ENCODE results near the gene LIN54. TPM values are rescaled to one million over a fixed set of nuclear protein-coding genes. Genes with fewer than 3 reads are reported as not detected.

The LIN54 gene
- total RNA-seq, 1 experiment from 2014 or later = 12.7 TPM

DNA sequence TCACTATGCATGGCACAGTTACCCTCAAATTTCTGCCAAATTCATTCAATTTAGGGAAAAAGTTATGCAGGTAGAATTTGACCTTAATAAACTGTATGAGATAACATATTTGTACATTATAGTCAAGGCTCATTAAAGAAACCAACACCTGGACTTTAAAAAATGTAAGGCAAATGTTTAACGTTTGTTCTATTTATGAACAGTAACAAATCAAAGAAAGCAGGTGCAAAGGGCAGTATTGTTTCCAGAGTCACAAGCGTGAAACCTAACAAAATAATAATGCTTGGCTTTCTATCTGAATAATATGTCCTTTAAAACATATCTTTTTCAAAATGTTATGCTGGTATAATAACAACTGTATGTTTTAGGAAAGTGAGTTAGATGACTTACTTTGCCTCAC, 41.2 kb downstream of the LIN54 start:
- TF ChIP-seq ZBTB21 (CRISPR knock-in tag; IDR thresholded peaks at IDR 0.05; ENCODE audit: borderline replicate concordance) = no peak
- no peak for TF ChIP-seq ZNF416 (CRISPR knock-in tag; IDR thresholded peaks at IDR 0.05)
- no peak for TF ChIP-seq TCF7 (CRISPR knock-in tag; IDR thresholded peaks at IDR 0.05; ENCODE audit: low read depth)
- no peak for TF ChIP-seq ETV6 (CRISPR knock-in tag; IDR thresholded peaks at IDR 0.05)
- no peak for TF ChIP-seq NFYB (CRISPR knock-in tag; conservative IDR thresholded peaks at IDR 0.05; ENCODE audit: low read depth)
- no peak for TF ChIP-seq RELA (CRISPR knock-in tag; IDR thresholded peaks at IDR 0.05; ENCODE audit: borderline replicate concordance)
- TF ChIP-seq, protein P1, sequence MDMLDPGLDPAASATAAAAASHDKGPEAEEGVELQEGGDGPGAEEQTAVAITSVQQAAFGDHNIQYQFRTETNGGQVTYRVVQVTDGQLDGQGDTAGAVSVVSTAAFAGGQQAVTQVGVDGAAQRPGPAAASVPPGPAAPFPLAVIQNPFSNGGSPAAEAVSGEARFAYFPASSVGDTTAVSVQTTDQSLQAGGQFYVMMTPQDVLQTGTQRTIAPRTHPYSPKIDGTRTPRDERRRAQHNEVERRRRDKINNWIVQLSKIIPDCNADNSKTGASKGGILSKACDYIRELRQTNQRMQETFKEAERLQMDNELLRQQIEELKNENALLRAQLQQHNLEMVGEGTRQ (CRISPR knock-in tag; IDR thresholded peaks at IDR 0.05) = no peak
- TF ChIP-seq, protein P2, sequence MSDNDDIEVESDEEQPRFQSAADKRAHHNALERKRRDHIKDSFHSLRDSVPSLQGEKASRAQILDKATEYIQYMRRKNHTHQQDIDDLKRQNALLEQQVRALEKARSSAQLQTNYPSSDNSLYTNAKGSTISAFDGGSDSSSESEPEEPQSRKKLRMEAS (CRISPR knock-in tag; IDR thresholded peaks at IDR 0.05) = no peak
- TF ChIP-seq, protein P3, sequence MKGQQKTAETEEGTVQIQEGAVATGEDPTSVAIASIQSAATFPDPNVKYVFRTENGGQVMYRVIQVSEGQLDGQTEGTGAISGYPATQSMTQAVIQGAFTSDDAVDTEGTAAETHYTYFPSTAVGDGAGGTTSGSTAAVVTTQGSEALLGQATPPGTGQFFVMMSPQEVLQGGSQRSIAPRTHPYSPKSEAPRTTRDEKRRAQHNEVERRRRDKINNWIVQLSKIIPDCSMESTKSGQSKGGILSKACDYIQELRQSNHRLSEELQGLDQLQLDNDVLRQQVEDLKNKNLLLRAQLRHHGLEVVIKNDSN (CRISPR knock-in tag; IDR thresholded peaks at IDR 0.05) = no peak
- no peak for TF ChIP-seq SOX15 (CRISPR knock-in tag; IDR thresholded peaks at IDR 0.05)
- no peak for TF ChIP-seq GTF2I (CRISPR knock-in tag; conservative IDR thresholded peaks at IDR 0.05)
- no peak for TF ChIP-seq ZNF396 (CRISPR knock-in tag; IDR thresholded peaks at IDR 0.05; ENCODE audit: borderline replicate concordance)
- TF ChIP-seq ATF1 (CRISPR knock-in tag; IDR thresholded peaks at IDR 0.05) = no peak
- no peak for TF ChIP-seq SMAD4 (CRISPR knock-in tag; IDR thresholded peaks at IDR 0.05)
- no peak for TF ChIP-seq TP53 (CRISPR knock-in tag; IDR thresholded peaks at IDR 0.05)
- Mint-ChIP-seq H3K27me3 (ENCODE audit: low read depth) (no peaks in the 10 kb centered on the region), H3K4me3 (no peak overlapping the region), H3K27ac (no peak overlapping the region), H3K9me3 (no peaks in the 10 kb centered on the region), H3K36me3 (peaks cover 11% of the 10 kb centered on the region), H3K4me1 (no peaks in the 10 kb centered on the region)
- ChIA-PET CTCF (no interaction called here), POLR2A (no interaction called here)
- no peak for DNase-seq (ENCODE audit: low spot score)
- no peak for ATAC-seq

DNA sequence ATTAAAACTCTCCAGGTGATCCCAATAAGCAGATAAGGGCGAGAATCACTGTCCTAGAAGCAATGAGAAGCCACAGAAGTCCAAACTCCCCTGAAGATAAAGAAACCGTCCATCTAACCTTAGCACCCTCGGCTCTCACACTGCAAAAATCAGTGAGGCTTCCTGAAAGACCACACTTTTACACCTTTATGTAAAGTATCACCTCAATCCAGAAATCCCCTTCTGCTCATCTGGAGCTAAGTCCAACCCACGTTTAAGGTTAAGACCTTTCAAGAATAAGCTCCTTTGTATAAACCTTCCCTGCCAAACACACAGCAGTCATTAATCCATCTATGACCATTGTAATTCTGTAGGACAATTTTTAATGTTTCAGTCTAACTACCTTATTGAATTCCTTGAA, 41.7 kb downstream of the LIN54 start:
- no peak for ATAC-seq
- CTCF ChIA-PET = no interaction called here
- no peaks in the 10 kb centered on the region for H3K27me3 Mint-ChIP-seq (ENCODE audit: low read depth)

More for the DNA sequence above, 41.7 kb downstream of the LIN54 start:
- POLR2A ChIA-PET = interaction anchor here (0.7 kb wide), 1 partner anchor 198 kb away, joined by 3 read pairs; no protein-coding TSS in a partner anchor
- Mint-ChIP-seq H3K4me3 (no peak overlapping the region), H3K27ac (no peak overlapping the region), H3K4me1 (no peaks in the 10 kb centered on the region), H3K9me3 (no peaks in the 10 kb centered on the region), H3K36me3 (peaks cover 8% of the 10 kb centered on the region)
- TF ChIP-seq, protein P4, sequence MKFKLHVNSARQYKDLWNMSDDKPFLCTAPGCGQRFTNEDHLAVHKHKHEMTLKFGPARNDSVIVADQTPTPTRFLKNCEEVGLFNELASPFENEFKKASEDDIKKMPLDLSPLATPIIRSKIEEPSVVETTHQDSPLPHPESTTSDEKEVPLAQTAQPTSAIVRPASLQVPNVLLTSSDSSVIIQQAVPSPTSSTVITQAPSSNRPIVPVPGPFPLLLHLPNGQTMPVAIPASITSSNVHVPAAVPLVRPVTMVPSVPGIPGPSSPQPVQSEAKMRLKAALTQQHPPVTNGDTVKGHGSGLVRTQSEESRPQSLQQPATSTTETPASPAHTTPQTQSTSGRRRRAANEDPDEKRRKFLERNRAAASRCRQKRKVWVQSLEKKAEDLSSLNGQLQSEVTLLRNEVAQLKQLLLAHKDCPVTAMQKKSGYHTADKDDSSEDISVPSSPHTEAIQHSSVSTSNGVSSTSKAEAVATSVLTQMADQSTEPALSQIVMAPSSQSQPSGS (CRISPR knock-in tag; IDR thresholded peaks at IDR 0.05; ENCODE audit: borderline replicate concordance, low read depth) = no peak
- TF ChIP-seq, protein P5, sequence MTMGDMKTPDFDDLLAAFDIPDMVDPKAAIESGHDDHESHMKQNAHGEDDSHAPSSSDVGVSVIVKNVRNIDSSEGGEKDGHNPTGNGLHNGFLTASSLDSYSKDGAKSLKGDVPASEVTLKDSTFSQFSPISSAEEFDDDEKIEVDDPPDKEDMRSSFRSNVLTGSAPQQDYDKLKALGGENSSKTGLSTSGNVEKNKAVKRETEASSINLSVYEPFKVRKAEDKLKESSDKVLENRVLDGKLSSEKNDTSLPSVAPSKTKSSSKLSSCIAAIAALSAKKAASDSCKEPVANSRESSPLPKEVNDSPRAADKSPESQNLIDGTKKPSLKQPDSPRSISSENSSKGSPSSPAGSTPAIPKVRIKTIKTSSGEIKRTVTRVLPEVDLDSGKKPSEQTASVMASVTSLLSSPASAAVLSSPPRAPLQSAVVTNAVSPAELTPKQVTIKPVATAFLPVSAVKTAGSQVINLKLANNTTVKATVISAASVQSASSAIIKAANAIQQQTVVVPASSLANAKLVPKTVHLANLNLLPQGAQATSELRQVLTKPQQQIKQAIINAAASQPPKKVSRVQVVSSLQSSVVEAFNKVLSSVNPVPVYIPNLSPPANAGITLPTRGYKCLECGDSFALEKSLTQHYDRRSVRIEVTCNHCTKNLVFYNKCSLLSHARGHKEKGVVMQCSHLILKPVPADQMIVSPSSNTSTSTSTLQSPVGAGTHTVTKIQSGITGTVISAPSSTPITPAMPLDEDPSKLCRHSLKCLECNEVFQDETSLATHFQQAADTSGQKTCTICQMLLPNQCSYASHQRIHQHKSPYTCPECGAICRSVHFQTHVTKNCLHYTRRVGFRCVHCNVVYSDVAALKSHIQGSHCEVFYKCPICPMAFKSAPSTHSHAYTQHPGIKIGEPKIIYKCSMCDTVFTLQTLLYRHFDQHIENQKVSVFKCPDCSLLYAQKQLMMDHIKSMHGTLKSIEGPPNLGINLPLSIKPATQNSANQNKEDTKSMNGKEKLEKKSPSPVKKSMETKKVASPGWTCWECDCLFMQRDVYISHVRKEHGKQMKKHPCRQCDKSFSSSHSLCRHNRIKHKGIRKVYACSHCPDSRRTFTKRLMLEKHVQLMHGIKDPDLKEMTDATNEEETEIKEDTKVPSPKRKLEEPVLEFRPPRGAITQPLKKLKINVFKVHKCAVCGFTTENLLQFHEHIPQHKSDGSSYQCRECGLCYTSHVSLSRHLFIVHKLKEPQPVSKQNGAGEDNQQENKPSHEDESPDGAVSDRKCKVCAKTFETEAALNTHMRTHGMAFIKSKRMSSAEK (CRISPR knock-in tag; IDR thresholded peaks at IDR 0.05; ENCODE audit: borderline replicate concordance) = no peak
- TF ChIP-seq ZNF232 (CRISPR knock-in tag; IDR thresholded peaks at IDR 0.05) = no peak
- TF ChIP-seq, protein P6, sequence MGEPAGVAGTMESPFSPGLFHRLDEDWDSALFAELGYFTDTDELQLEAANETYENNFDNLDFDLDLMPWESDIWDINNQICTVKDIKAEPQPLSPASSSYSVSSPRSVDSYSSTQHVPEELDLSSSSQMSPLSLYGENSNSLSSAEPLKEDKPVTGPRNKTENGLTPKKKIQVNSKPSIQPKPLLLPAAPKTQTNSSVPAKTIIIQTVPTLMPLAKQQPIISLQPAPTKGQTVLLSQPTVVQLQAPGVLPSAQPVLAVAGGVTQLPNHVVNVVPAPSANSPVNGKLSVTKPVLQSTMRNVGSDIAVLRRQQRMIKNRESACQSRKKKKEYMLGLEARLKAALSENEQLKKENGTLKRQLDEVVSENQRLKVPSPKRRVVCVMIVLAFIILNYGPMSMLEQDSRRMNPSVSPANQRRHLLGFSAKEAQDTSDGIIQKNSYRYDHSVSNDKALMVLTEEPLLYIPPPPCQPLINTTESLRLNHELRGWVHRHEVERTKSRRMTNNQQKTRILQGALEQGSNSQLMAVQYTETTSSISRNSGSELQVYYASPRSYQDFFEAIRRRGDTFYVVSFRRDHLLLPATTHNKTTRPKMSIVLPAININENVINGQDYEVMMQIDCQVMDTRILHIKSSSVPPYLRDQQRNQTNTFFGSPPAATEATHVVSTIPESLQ (CRISPR knock-in tag; IDR thresholded peaks at IDR 0.05) = no peak
- TF ChIP-seq PRRX2 (CRISPR knock-in tag; IDR thresholded peaks at IDR 0.05) = no peak
- no peak for DNase-seq (ENCODE audit: low spot score)
